Hepatocyte (in vitro differentiated cells): ENCODE data around the gene S100A7A. TPM values are rescaled to one million over a fixed set of nuclear protein-coding genes. Genes with fewer than 3 reads are reported as not detected.

Source experiments
- DNase-seq: peaks from one replicate; pipeline ENCODE4 v3.0.0-alpha.2; 2016; ENCODE audit warnings: low spot score
- H2AFZ ChIP-seq: fragments of 200-600 bp; sonication (generic); 2 replicates; pipeline ENCODE4 v1.6.0; 2016; ENCODE audit warnings: antibody characterized with exemption, mild to moderate bottlenecking
- H3K27ac ChIP-seq: fragments of 200-600 bp; sonication (generic); 2 replicates; pipeline ENCODE4 v1.5.1; 2016; ENCODE audit warnings: mild to moderate bottlenecking
- H3K27me3 ChIP-seq: fragments of 200-600 bp; sonication (generic); 2 replicates; pipeline ENCODE4 v1.6.1; 2016
- H3K36me3 ChIP-seq: fragments of 200-600 bp; sonication (generic); replicated peaks from 2 replicates; pipeline ENCODE4 v1.5.1; 2016; ENCODE audit warnings: low read depth; ENCODE audit not compliant: insufficient read depth
- H3K4me1 ChIP-seq: fragments of 200-600 bp; sonication (generic); 2 replicates; pipeline ENCODE4 v1.5.1; 2016; ENCODE audit warnings: mild to moderate bottlenecking, moderate library complexity; ENCODE audit not compliant: insufficient read depth
- H3K4me2 ChIP-seq: fragments of 200-600 bp; sonication (generic); 2 replicates; pipeline ENCODE4 v1.6.0; 2016
- H3K4me3 ChIP-seq: fragments of 200-600 bp; sonication (generic); 2 replicates; pipeline ENCODE4 v1.5.1; 2016; ENCODE audit warnings: mild to moderate bottlenecking
- H3K79me2 ChIP-seq: fragments of 200-600 bp; sonication (generic); 2 replicates; pipeline ENCODE4 v1.6.0; 2017; ENCODE audit warnings: mild to moderate bottlenecking
- H3K9me2 ChIP-seq: fragments of 200-600 bp; sonication (generic); replicated peaks from 2 replicates; pipeline ENCODE4 v1.6.0; 2017; ENCODE audit warnings: mild to moderate bottlenecking; ENCODE audit not compliant: insufficient read depth
- H3K9me3 ChIP-seq: fragments of 200-600 bp; sonication (generic); 2 replicates; pipeline ENCODE4 v1.5.1; 2016; ENCODE audit warnings: low read depth, mild to moderate bottlenecking
- H4K20me1 ChIP-seq: fragments of 200-600 bp; sonication (generic); 2 replicates; pipeline ENCODE4 v1.6.0; 2016; ENCODE audit warnings: mild to moderate bottlenecking; ENCODE audit not compliant: insufficient read depth, poor library complexity, severe bottlenecking
- EZH2 ChIP-seq: fragments of 200-600 bp; sonication (generic); IDR thresholded peaks from 2 replicates; pipeline ENCODE4 v1.6.1; 2016; ENCODE audit warnings: antibody characterized with exemption, mild to moderate bottlenecking, borderline replicate concordance
- EZH2phosphoT487 ChIP-seq: fragments of 200-600 bp; sonication (generic); IDR thresholded peaks from one replicate; pipeline ENCODE4 v1.6.1; 2018; ENCODE audit warnings: antibody characterized with exemption, mild to moderate bottlenecking, low read depth, moderate library complexity; ENCODE audit not compliant: unreplicated experiment, severe bottlenecking
- WGBS: methylation state at CpG from one replicate; pipeline ENCODE4 v1.1.6; 2016; ENCODE audit warnings: low lambda C conversion rate; ENCODE audit errors: missing lambda C conversion rate; 5-methylcytosine and 5-hydroxymethylcytosine counted together
- polyA plus RNA-seq: library from polyadenylated mRNA; unstranded; fragments of >200 nt; fragmentation: Nextera tagmentation; extraction: Ambion mirVana; gene quantifications from 2 replicates; pipeline ENCODE4 v1.2.1, GENCODE V29; 2016
- total RNA-seq: library from RNA; depleted of rRNA; stranded (reverse); fragments of >200 nt; gene quantifications from 2 replicates; pipeline ENCODE4 v1.2.3, GENCODE V29; 2014
- TF ChIP-seq, protein P1 (sequence below): fragments of 200-600 bp; sonication (generic); IDR thresholded peaks from 2 replicates; pipeline ENCODE4 v1.5.1; 2016; ENCODE audit warnings: antibody characterized with exemption, mild to moderate bottlenecking; ENCODE audit not compliant: poor library complexity

The S100A7A gene
- total and polyA plus RNA-seq, 2 experiments from 2014 or later: not detected

- DNase-seq: no peak
- Histone ChIP-seq H3K27me3 (no peaks in the 10 kb centered on the region), H3K9me3 (peaks cover 7% of the 10 kb centered on the region), H3K79me2 (no peaks in the 10 kb centered on the region), H3K36me3 (no peaks in the 10 kb centered on the region), H3K27ac (no peak overlapping the region), H3K4me2 (no peak overlapping the region), H3K4me3 (no peak overlapping the region), H3K4me1 (no peaks in the 10 kb centered on the region), H4K20me1 (no peaks in the 10 kb centered on the region), H2AFZ (no peak overlapping the region), H3K9me2 (no peaks in the 10 kb centered on the region)
- 79% methylated on average over 5 of the region's 5 CpGs for WGBS
- no peak for TF ChIP-seq EZH2
These were observed 29.8 kb upstream of the S100A7A start for GRCh38 chr1:153386500-153386901.

DNA sequence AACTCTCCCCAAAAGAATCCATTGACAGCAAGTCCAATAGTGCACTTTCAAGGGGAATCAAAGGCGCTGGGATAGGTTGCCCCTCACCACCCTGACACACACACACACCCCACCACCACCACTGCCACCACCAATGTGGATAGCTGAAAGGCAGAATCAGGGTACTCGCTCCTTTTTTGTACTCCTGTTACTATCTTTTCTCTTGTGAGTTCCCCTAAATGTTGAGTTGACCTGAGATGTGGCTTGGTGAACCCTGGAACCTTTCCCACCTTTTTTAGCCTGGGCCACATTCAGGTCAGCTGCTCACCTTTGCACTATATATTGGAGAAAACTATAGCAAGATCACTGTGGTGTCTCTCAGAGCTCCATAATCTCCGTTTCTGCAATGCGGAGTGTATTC is 29.3 kb upstream of the S100A7A start:
- Histone ChIP-seq H3K79me2 (no peaks in the 10 kb centered on the region), H3K4me2 (no peak overlapping the region), H3K4me1 (no peaks in the 10 kb centered on the region), H3K36me3 (no peaks in the 10 kb centered on the region), H3K27ac (no peak overlapping the region), H3K4me3 (no peak overlapping the region), H2AFZ (no peak overlapping the region), H3K27me3 (no peaks in the 10 kb centered on the region), H3K9me3 (peaks cover 3% of the 10 kb centered on the region), H3K9me2 (no peaks in the 10 kb centered on the region), H4K20me1 (no peaks in the 10 kb centered on the region)
- no peak for DNase-seq
- 73% methylated on average over 4 of the region's 4 CpGs for WGBS
- TF ChIP-seq EZH2 (no peak), EZH2phosphoT487 (no peak)
- TF ChIP-seq, protein P1, sequence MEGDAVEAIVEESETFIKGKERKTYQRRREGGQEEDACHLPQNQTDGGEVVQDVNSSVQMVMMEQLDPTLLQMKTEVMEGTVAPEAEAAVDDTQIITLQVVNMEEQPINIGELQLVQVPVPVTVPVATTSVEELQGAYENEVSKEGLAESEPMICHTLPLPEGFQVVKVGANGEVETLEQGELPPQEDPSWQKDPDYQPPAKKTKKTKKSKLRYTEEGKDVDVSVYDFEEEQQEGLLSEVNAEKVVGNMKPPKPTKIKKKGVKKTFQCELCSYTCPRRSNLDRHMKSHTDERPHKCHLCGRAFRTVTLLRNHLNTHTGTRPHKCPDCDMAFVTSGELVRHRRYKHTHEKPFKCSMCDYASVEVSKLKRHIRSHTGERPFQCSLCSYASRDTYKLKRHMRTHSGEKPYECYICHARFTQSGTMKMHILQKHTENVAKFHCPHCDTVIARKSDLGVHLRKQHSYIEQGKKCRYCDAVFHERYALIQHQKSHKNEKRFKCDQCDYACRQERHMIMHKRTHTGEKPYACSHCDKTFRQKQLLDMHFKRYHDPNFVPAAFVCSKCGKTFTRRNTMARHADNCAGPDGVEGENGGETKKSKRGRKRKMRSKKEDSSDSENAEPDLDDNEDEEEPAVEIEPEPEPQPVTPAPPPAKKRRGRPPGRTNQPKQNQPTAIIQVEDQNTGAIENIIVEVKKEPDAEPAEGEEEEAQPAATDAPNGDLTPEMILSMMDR: no peak

GRCh38 chr1:153387785-153388184 is 28.5 kb upstream of the S100A7A start:
- Histone ChIP-seq H3K9me2 (no peaks in the 10 kb centered on the region), H3K4me3 (no peak overlapping the region), H3K4me2 (no peak overlapping the region), H3K36me3 (no peaks in the 10 kb centered on the region), H4K20me1 (no peaks in the 10 kb centered on the region), H3K4me1 (no peaks in the 10 kb centered on the region), H2AFZ (no peak overlapping the region), H3K9me3 (no peaks in the 10 kb centered on the region), H3K79me2 (no peaks in the 10 kb centered on the region), H3K27me3 (no peaks in the 10 kb centered on the region), H3K27ac (no peak overlapping the region)
- TF ChIP-seq EZH2phosphoT487: no peak
- no peak for TF ChIP-seq EZH2
- TF ChIP-seq, protein P1: no peak
- WGBS: 64% methylated on average over 4 of the region's 4 CpGs
- DNase-seq: no peak

GRCh38 chr1:153389401-153389800 is 26.9 kb upstream of the S100A7A start:
- Histone ChIP-seq H3K27ac (no peak overlapping the region), H3K4me1 (no peaks in the 10 kb centered on the region), H3K9me3 (no peaks in the 10 kb centered on the region), H4K20me1 (no peaks in the 10 kb centered on the region), H3K4me3 (no peak overlapping the region), H3K27me3 (no peaks in the 10 kb centered on the region), H3K79me2 (no peaks in the 10 kb centered on the region), H3K9me2 (no peaks in the 10 kb centered on the region), H3K4me2 (no peak overlapping the region), H3K36me3 (no peaks in the 10 kb centered on the region), H2AFZ (no peak overlapping the region)
- DNase-seq: no peak
- WGBS: 65% methylated on average over 1 of the region's 1 CpG
- no peak for TF ChIP-seq EZH2phosphoT487
- TF ChIP-seq EZH2: no peak
- TF ChIP-seq, protein P1: no peak
